ENCODE measurements around the gene ZNF133.

ZNF133 gene

DNA sequence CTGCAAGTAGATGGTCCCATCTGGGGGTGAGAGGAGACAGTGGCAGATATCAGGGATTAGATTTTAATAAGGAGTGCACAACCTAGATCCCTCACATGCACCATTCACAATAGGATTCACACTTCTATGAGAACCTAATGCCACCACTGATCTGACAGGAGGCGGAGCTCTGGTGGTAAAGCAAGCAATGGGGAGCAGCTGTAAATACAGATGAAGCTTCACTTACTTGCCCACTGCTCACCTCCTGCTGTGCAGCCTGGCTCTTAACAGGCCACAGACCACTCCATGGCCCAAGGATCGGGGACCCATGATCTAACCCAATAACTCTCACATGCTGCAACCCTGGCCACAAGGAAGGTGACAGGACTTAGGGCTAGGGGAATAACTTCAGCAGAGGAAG lies 75.4 kb downstream of the ZNF133 start:
- Histone ChIP-seq H3K27ac (ENCODE audit: low read depth, low read length, poor library complexity, severe bottlenecking) (no peak overlapping the region), H3K36me3 (ENCODE audit: insufficient read depth, low read length) (no peaks in the 10 kb centered on the region), H4K20me1 (ENCODE audit: insufficient read depth, low read length) (no peaks in the 10 kb centered on the region), H3K27me3 (ENCODE audit: insufficient read depth, low read length) (no peaks in the 10 kb centered on the region), H3F3A (ENCODE audit: insufficient read depth, low read length) (no peaks in the 10 kb centered on the region), H2AFZ (ENCODE audit: low read length) (no peak overlapping the region), H3K9ac (ENCODE audit: low read length) (no peak overlapping the region), H3K4me1 (ENCODE audit: insufficient read depth, low read length, severe bottlenecking) (no peaks in the 10 kb centered on the region), H3K9me2 (ENCODE audit: low read depth, low read length) (no peaks in the 10 kb centered on the region), H3K4me2 (ENCODE audit: low read length) (no peak overlapping the region), H3K79me2 (ENCODE audit: insufficient read depth, low read length) (no peaks in the 10 kb centered on the region), H3K9me3 (ENCODE audit: low read length) (no peaks in the 10 kb centered on the region), H3K4me3 (ENCODE audit: low read depth, low read length, poor library complexity, severe bottlenecking) (no peak overlapping the region)
- no peak for TF ChIP-seq EZH2 (IDR thresholded peaks at IDR 0.05; ENCODE audit: borderline replicate concordance, low read length)
- TF ChIP-seq, protein P1, sequence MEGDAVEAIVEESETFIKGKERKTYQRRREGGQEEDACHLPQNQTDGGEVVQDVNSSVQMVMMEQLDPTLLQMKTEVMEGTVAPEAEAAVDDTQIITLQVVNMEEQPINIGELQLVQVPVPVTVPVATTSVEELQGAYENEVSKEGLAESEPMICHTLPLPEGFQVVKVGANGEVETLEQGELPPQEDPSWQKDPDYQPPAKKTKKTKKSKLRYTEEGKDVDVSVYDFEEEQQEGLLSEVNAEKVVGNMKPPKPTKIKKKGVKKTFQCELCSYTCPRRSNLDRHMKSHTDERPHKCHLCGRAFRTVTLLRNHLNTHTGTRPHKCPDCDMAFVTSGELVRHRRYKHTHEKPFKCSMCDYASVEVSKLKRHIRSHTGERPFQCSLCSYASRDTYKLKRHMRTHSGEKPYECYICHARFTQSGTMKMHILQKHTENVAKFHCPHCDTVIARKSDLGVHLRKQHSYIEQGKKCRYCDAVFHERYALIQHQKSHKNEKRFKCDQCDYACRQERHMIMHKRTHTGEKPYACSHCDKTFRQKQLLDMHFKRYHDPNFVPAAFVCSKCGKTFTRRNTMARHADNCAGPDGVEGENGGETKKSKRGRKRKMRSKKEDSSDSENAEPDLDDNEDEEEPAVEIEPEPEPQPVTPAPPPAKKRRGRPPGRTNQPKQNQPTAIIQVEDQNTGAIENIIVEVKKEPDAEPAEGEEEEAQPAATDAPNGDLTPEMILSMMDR (IDR thresholded peaks at IDR 0.05; ENCODE audit: low read length): no peak

- no peaks in the 10 kb centered on the region for H3K4me1 ChIP-seq (ENCODE audit: insufficient read depth, low read length, severe bottlenecking)
- no peaks in the 10 kb centered on the region for H3K36me3 ChIP-seq (ENCODE audit: insufficient read depth, low read length)
- no peaks in the 10 kb centered on the region for H3K79me2 ChIP-seq (ENCODE audit: insufficient read depth, low read length)
- no peaks in the 10 kb centered on the region for H3K27me3 ChIP-seq (ENCODE audit: insufficient read depth, low read length)
- H3K9ac ChIP-seq (ENCODE audit: low read length): no peak overlapping the region
- no peaks in the 10 kb centered on the region for H3K9me2 ChIP-seq (ENCODE audit: low read depth, low read length)
- no peaks in the 10 kb centered on the region for H4K20me1 ChIP-seq (ENCODE audit: insufficient read depth, low read length)
- no peak for TF ChIP-seq EZH2 (IDR thresholded peaks at IDR 0.05; ENCODE audit: borderline replicate concordance, low read length)
- TF ChIP-seq, protein P1 (IDR thresholded peaks at IDR 0.05; ENCODE audit: low read length): no peak
- no peak overlapping the region for H3K4me3 ChIP-seq (ENCODE audit: low read depth, low read length, poor library complexity, severe bottlenecking)
- no peak overlapping the region for H3K27ac ChIP-seq (ENCODE audit: low read depth, low read length, poor library complexity, severe bottlenecking)
- no peak overlapping the region for H2AFZ ChIP-seq (ENCODE audit: low read length)
- H3F3A ChIP-seq (ENCODE audit: insufficient read depth, low read length): no peaks in the 10 kb centered on the region
- H3K4me2 ChIP-seq (ENCODE audit: low read length): no peak overlapping the region
- H3K9me3 ChIP-seq (ENCODE audit: low read length): no peaks in the 10 kb centered on the region
Observed at GRCh38 chr20:18364768-18365167, 76.4 kb downstream of the ZNF133 start.

All from OCI-LY1 (cell line).